MCF 10A (cell line): ENCODE measurements around the gene FGF19. TPM values are rescaled to one million over a fixed set of nuclear protein-coding genes. Genes with fewer than 3 reads are reported as not detected.

Source experiments
- BruUV-seq: library from RNA; stranded (reverse); fragments of 400-500 nt; replicated peaks from 2 replicates; lab custom pipeline; 2021; lab: Mats Ljungman, UMichigan
- CTCF ChIA-PET: fragments of 300-600 bp; sonication (Branson Sonifier 250); formaldehyde crosslinking; extraction: SDS; loops from one replicate; lab custom pipeline; 2021; ENCODE audit warnings: antibody characterized with exemption, inconsistent platforms; lab: Yijun Ruan, JAX
- POLR2A ChIA-PET: fragments of 300-600, 350-650 bp; sonication (Branson Sonifier 250); formaldehyde crosslinking; extraction: SDS; loops from one replicate; lab custom pipeline; 2020; ENCODE audit warnings: antibody characterized with exemption, inconsistent platforms; lab: Yijun Ruan, JAX
- DNase-seq: peaks from one replicate; pipeline ENCODE4 v3.0.0-alpha.2; 2018; ENCODE audit not compliant: unreplicated experiment
- H3K27ac Mint-ChIP-seq: one replicate; pipeline ENCODE4 v1.8.0; 2022; ENCODE audit warnings: mild to moderate bottlenecking, low read depth, mixed read lengths; ENCODE audit not compliant: unreplicated experiment
- H3K27me3 Mint-ChIP-seq: one replicate; pipeline ENCODE4 v1.8.0; 2022; ENCODE audit warnings: mixed read lengths; ENCODE audit not compliant: insufficient read depth, unreplicated experiment
- H3K36me3 Mint-ChIP-seq: one replicate; pipeline ENCODE4 v1.8.0; 2022; ENCODE audit warnings: mild to moderate bottlenecking, moderate library complexity, mixed read lengths; ENCODE audit not compliant: insufficient read depth, unreplicated experiment
- H3K4me1 Mint-ChIP-seq: one replicate; pipeline ENCODE4 v1.8.0; 2022; ENCODE audit warnings: mixed read lengths; ENCODE audit not compliant: insufficient read depth, unreplicated experiment
- H3K4me3 Mint-ChIP-seq: one replicate; pipeline ENCODE4 v1.8.0; 2022; ENCODE audit warnings: mild to moderate bottlenecking, moderate library complexity, mixed read lengths; ENCODE audit not compliant: unreplicated experiment
- H3K9me3 Mint-ChIP-seq: one replicate; pipeline ENCODE4 v1.8.0; 2022; ENCODE audit warnings: mixed read lengths; ENCODE audit not compliant: unreplicated experiment
- intact Hi-C: fragments of 100-400 bp; cut with micrococcal nuclease; formaldehyde crosslinking; loops from 2 replicates; pipeline ENCODE4 v1.14.1; 2022
- total RNA-seq: library from RNA; stranded (reverse); gene quantifications from 2 replicates; pipeline ENCODE4 v1.2.3, GENCODE V29; 2022
- TF ChIP-seq, protein P1 (sequence below): fragments of 200-600 bp; IDR thresholded peaks from one replicate; pipeline ENCODE4 v1.8.0; 2022; ENCODE audit warnings: antibody characterized with exemption, mild to moderate bottlenecking; ENCODE audit not compliant: unreplicated experiment

FGF19 gene
- total RNA-seq, 1 experiment from 2014 or later: not detected

DNA sequence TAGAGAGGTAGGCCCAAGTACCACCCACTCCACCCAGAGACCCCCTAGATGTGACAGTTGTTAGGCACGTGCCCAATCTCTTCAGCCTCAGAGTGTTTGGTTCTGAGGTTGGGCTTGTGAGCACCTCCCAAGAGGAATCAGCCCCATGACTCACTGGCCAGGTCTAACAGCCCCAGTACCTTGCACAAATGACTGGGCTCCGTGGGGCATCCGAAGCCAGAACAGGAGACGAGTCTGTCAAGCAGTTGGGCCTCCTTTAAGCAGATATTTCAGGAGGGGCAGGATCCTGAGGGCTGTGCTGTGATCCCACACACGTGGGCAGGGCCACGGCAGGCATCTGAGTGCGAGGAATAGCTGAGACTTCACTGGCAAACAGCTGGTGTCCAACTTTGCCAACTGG, 29.1 kb upstream of the FGF19 start:
- H3K27me3 Mint-ChIP-seq: peaks cover 58% of the 10 kb centered on the region
- intact Hi-C loops: no loop called here
- H3K36me3 Mint-ChIP-seq: no peaks in the 10 kb centered on the region
- H3K9me3 Mint-ChIP-seq: peaks cover 5% of the 10 kb centered on the region
- POLR2A ChIA-PET: no interaction called here
- CTCF ChIA-PET: no interaction called here
- no peak for DNase-seq
- no peak overlapping the region for H3K4me3 Mint-ChIP-seq
- no TSS peak for BruUV-seq
- H3K27ac Mint-ChIP-seq: no peak overlapping the region
- no peaks in the 10 kb centered on the region for H3K4me1 Mint-ChIP-seq
- TF ChIP-seq, protein P1, sequence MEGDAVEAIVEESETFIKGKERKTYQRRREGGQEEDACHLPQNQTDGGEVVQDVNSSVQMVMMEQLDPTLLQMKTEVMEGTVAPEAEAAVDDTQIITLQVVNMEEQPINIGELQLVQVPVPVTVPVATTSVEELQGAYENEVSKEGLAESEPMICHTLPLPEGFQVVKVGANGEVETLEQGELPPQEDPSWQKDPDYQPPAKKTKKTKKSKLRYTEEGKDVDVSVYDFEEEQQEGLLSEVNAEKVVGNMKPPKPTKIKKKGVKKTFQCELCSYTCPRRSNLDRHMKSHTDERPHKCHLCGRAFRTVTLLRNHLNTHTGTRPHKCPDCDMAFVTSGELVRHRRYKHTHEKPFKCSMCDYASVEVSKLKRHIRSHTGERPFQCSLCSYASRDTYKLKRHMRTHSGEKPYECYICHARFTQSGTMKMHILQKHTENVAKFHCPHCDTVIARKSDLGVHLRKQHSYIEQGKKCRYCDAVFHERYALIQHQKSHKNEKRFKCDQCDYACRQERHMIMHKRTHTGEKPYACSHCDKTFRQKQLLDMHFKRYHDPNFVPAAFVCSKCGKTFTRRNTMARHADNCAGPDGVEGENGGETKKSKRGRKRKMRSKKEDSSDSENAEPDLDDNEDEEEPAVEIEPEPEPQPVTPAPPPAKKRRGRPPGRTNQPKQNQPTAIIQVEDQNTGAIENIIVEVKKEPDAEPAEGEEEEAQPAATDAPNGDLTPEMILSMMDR: no peak

DNA sequence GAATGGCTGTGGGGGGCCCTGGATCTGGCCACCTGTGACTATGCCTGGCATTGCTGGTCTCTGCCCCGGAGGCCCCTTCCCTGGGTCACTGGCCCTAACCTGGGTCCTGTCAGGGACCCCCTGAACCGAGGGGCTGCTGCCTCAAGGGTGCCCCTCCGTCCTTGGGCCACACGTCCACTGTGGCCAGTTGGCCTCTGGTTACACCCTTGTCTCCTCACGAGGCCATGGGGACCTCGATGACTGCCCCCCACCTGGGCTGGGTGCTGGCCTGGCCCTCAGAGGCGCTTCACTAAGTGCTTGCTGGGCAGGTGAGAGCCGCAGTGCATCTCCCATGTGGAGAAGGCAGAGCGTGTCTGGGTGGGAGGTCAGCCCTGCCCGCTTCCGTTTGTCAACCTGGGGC, 27.3 kb upstream of the FGF19 start:
- Mint-ChIP-seq H3K27ac (no peak overlapping the region), H3K27me3 (peaks cover 60% of the 10 kb centered on the region), H3K4me1 (no peaks in the 10 kb centered on the region), H3K4me3 (no peak overlapping the region), H3K9me3 (no peaks in the 10 kb centered on the region), H3K36me3 (no peaks in the 10 kb centered on the region)
- intact Hi-C loops: no loop called here
- no peak for DNase-seq
- POLR2A ChIA-PET: no interaction called here
- CTCF ChIA-PET: no interaction called here
- TF ChIP-seq, protein P1: no peak
- no TSS peak for BruUV-seq

DNA sequence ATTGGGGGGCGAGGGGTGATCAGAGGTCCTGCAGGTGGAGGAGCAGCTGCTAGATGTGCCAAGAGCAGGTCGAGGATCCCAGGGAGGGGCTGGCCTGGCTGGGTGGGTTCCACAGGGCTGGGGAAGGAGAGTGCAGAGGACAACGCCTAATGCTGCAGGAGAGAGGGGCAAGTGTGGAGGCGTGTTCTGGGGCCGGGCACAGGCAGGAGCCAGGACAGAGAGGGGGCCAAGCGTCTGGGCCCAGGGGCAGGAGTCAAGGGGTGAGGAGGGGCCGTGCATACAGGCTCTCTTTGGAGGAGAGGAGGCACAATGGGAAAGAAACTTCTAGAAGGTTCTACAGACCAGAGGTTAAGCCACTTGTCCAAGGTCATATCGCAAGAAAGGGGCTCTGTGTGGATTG, 26.7 kb upstream of the FGF19 start:
- TF ChIP-seq, protein P1: no peak
- intact Hi-C loops: no loop called here
- no peaks in the 10 kb centered on the region for H3K36me3 Mint-ChIP-seq
- CTCF ChIA-PET: interaction anchor here (0.6 kb wide), 1 partner anchor 137 kb away, joined by 3 read pairs; no protein-coding TSS in a partner anchor
- DNase-seq: no peak
- H3K27me3 Mint-ChIP-seq: peaks cover 61% of the 10 kb centered on the region
- H3K9me3 Mint-ChIP-seq: no peaks in the 10 kb centered on the region
- POLR2A ChIA-PET: no interaction called here
- H3K4me3 Mint-ChIP-seq: no peak overlapping the region
- no peak overlapping the region for H3K27ac Mint-ChIP-seq
- no TSS peak for BruUV-seq
- no peaks in the 10 kb centered on the region for H3K4me1 Mint-ChIP-seq

DNA sequence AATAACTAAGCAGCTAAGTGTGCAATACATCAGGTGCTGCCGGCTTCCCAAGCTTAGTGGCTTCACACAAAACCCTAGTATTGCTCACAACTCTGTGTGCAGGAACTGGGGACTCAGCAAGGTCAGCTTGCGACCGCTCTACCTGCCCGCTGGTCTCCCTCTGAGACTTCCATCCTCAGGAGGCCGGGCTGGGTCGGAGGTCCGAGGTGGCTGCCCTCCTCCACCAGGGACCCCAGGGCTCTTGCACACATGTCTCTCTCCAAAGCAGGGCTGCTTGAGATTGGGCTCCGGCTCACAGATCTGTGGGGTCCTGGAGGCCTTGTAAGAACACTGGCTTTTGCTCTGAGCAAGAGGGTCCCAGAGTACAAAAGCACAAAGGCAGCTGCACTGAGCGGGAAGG, 25.4 kb upstream of the FGF19 start:
- ChIA-PET CTCF (interaction anchor here (0.6 kb wide), 1 partner anchor 469 kb away, joined by 3 read pairs; no protein-coding TSS in a partner anchor), POLR2A (no interaction called here)
- Mint-ChIP-seq H3K36me3 (no peaks in the 10 kb centered on the region), H3K4me1 (no peaks in the 10 kb centered on the region), H3K4me3 (no peak overlapping the region), H3K27ac (no peak overlapping the region), H3K27me3 (peaks cover 73% of the 10 kb centered on the region), H3K9me3 (no peaks in the 10 kb centered on the region)
- no TSS peak for BruUV-seq
- no peak for DNase-seq
- intact Hi-C loops: no loop called here
- TF ChIP-seq, protein P1: no peak
